H1 (cell line): ENCODE results near the gene FAM72A.
"Not testable (repeated sequence)": the region's sequence is repeated elsewhere in the genome, so short reads cannot be mapped to it uniquely, and the experiment has no call there.

ENCODE experiments used
- CHD2 ChIP-seq: IDR thresholded peaks from 2 replicates; pipeline ENCODE4 v1.6.1; 2012; ENCODE audit warnings: low read length, improper control_type of control experiment
- CREB1 ChIP-seq: IDR thresholded peaks from 2 replicates; pipeline ENCODE4 v1.6.1; 2012; ENCODE audit warnings: inconsistent platforms
- EP300 ChIP-seq, 2 experiments: IDR thresholded peaks; 1 replicate in 1 of 2; 2 replicates in 1 of 2; pipeline ENCODE4 v1.6.1; 2011 to 2012; ENCODE audit warnings: low read depth in 2 of 2, low read length in 2 of 2, mild to moderate bottlenecking in 2 of 2, borderline replicate concordance in 1 of 2, inconsistent platforms in 1 of 2, moderate library complexity in 1 of 2
- POLR2A ChIP-seq, 2 experiments: IDR thresholded peaks; 1 replicate in 1 of 2; 2 replicates in 1 of 2; pipeline ENCODE4 v1.6.1; 2011; ENCODE audit warnings: low read depth in 2 of 2, low read length in 2 of 2, mild to moderate bottlenecking in 2 of 2; ENCODE audit errors: control extremely low read depth in 1 of 2
- RBBP5 ChIP-seq: IDR thresholded peaks from 2 replicates; pipeline ENCODE4 v1.7.1; 2012; ENCODE audit warnings: low read depth, mild to moderate bottlenecking, inconsistent platforms, low read length, moderate library complexity, borderline replicate concordance
- TCF12 ChIP-seq: IDR thresholded peaks from 2 replicates; pipeline ENCODE4 v1.6.1; 2011; ENCODE audit warnings: low read depth, mild to moderate bottlenecking, low read length
- TF ChIP-seq, protein P1 (sequence below), 3 experiments: IDR thresholded peaks; 1 replicate in 2 of 3; 2 replicates in 1 of 3; pipeline versions ENCODE4 v1.5.1 to v1.6.1; 2011; ENCODE audit warnings: low read length in 3 of 3, mild to moderate bottlenecking in 3 of 3, inconsistent platforms in 2 of 3, low read depth in 1 of 3, moderate library complexity in 1 of 3; ENCODE audit not compliant: insufficient read depth in 1 of 3; ENCODE audit errors: control extremely low read depth in 1 of 3

DNA sequence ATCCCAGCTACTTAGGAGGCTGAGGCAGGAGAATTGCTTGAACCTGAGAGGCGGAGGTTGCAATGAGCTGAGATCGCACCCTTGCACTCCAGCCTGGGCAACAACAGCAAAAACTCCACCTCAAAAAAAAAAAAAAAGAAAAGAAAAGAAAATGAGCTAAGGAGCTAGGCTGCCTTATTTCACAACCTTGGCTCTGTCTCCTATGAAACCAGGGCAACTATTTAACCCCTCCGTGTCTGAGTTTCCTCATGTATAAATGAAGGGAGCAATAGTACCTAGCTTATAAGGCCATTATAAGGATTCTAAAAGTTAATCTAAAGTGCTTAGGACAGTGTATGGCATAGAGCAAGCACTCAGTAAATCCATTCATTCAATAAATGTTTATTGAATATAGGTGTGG is 32.8 kb downstream of the FAM72A start:
- TF ChIP-seq, protein P1, sequence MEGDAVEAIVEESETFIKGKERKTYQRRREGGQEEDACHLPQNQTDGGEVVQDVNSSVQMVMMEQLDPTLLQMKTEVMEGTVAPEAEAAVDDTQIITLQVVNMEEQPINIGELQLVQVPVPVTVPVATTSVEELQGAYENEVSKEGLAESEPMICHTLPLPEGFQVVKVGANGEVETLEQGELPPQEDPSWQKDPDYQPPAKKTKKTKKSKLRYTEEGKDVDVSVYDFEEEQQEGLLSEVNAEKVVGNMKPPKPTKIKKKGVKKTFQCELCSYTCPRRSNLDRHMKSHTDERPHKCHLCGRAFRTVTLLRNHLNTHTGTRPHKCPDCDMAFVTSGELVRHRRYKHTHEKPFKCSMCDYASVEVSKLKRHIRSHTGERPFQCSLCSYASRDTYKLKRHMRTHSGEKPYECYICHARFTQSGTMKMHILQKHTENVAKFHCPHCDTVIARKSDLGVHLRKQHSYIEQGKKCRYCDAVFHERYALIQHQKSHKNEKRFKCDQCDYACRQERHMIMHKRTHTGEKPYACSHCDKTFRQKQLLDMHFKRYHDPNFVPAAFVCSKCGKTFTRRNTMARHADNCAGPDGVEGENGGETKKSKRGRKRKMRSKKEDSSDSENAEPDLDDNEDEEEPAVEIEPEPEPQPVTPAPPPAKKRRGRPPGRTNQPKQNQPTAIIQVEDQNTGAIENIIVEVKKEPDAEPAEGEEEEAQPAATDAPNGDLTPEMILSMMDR (IDR thresholded peaks at IDR 0.05; ENCODE audit: control extremely low read depth in 1 of 3, insufficient read depth in 1 of 3, low read depth in 1 of 3, low read length in 3 of 3), result not testable (repeated sequence)
- TF ChIP-seq POLR2A (IDR thresholded peaks at IDR 0.05; ENCODE audit: control extremely low read depth in 1 of 2, low read depth in 2 of 2, low read length in 2 of 2); TCF12; CREB1; RBBP5; EP300 (IDR thresholded peaks at IDR 0.05; ENCODE audit: borderline replicate concordance in 1 of 2, low read depth in 2 of 2, low read length in 2 of 2); CHD2: not testable (repeated sequence)
